Measurements from ENCODE around the gene PILRA.
"Not testable (repeated sequence)": the region's sequence is repeated elsewhere in the genome, so short reads cannot be mapped to it uniquely, and the experiment has no call there.

Gene PILRA

GRCh38 chr7:100373870-100374598 lies 747 bp downstream of the PILRA start:
- DNase-seq (ENCODE audit: extremely low spot score, insufficient read length, low read depth): not testable (repeated sequence)
- FAIRE-seq: peak; percentile 96

- DNase-seq (ENCODE audit: extremely low spot score, insufficient read length, low read depth): no peak
These were observed 1.3 kb downstream of the PILRA start for GRCh38 chr7:100374601-100375000.

GRCh38 chr7:100376066-100376465 lies 2.8 kb downstream of the PILRA start:
- DNase-seq (ENCODE audit: extremely low spot score, insufficient read length, low read depth): no peak
- no peak for FAIRE-seq

More at GRCh38 chr7:100374601-100375000, 1.3 kb downstream of the PILRA start:
- FAIRE-seq: no peak

- FAIRE-seq (no peak), DNase-seq (ENCODE audit: extremely low spot score, insufficient read length, low read depth) (no peak)
These were observed 4.9 kb downstream of the PILRA start for GRCh38 chr7:100378114-100378755.

- FAIRE-seq (peak; percentile 12), DNase-seq (ENCODE audit: extremely low spot score, insufficient read length, low read depth) (no peak)
These were observed 6.9 kb downstream of the PILRA start for GRCh38 chr7:100380196-100380595.

GRCh38 chr7:100381531-100382233 lies 8.4 kb downstream of the PILRA start:
- not testable (repeated sequence) for FAIRE-seq; DNase-seq (ENCODE audit: extremely low spot score, insufficient read length, low read depth)

- peak; percentile 12 for FAIRE-seq
- DNase-seq (ENCODE audit: extremely low spot score, insufficient read length, low read depth): not testable (repeated sequence)
These were observed 9.1 kb downstream of the PILRA start for GRCh38 chr7:100382234-100382853.

- peak; percentile 48 for FAIRE-seq
- DNase-seq (ENCODE audit: extremely low spot score, insufficient read length, low read depth): no peak
These were observed 11.5 kb downstream of the PILRA start for GRCh38 chr7:100384628-100385294.

GRCh38 chr7:100386940-100387339 lies 13.7 kb downstream of the PILRA start:
- no peak for FAIRE-seq
- DNase-seq (ENCODE audit: extremely low spot score, insufficient read length, low read depth): no peak

- no peak for FAIRE-seq
- no peak for DNase-seq (ENCODE audit: extremely low spot score, insufficient read length, low read depth)
These were observed 14.4 kb downstream of the PILRA start for GRCh38 chr7:100387695-100388094.

- no peak for FAIRE-seq
- DNase-seq (ENCODE audit: extremely low spot score, insufficient read length, low read depth): no peak
These were observed 16.3 kb downstream of the PILRA start for GRCh38 chr7:100389437-100390088.

GRCh38 chr7:100390286-100391009 lies 17.2 kb downstream of the PILRA start:
- no peak for FAIRE-seq
- DNase-seq (ENCODE audit: extremely low spot score, insufficient read length, low read depth): no peak

GRCh38 chr7:100393233-100393905 lies 20.1 kb downstream of the PILRA start:
- DNase-seq (ENCODE audit: extremely low spot score, insufficient read length, low read depth) (no peak), FAIRE-seq (peak; percentile 79)

- FAIRE-seq (no peak), DNase-seq (ENCODE audit: extremely low spot score, insufficient read length, low read depth) (no peak)
These were observed 20.8 kb downstream of the PILRA start for GRCh38 chr7:100394077-100394476.

GRCh38 chr7:100396421-100396982 lies 23.2 kb downstream of the PILRA start:
- FAIRE-seq: peak; percentile 98
- DNase-seq (ENCODE audit: extremely low spot score, insufficient read length, low read depth): peak; percentile 48

GRCh38 chr7:100397315-100398081 lies 24.2 kb downstream of the PILRA start:
- FAIRE-seq (no peak), DNase-seq (ENCODE audit: extremely low spot score, insufficient read length, low read depth) (no peak)

GRCh38 chr7:100398239-100398638 lies 25.0 kb downstream of the PILRA start:
- DNase-seq (ENCODE audit: extremely low spot score, insufficient read length, low read depth) (no peak), FAIRE-seq (no peak)
